ENCODE data around the gene GOPC.
A peak's percentile ranks its signal among the peaks of the same experiment; 100 is the strongest.

Gene GOPC

DNA sequence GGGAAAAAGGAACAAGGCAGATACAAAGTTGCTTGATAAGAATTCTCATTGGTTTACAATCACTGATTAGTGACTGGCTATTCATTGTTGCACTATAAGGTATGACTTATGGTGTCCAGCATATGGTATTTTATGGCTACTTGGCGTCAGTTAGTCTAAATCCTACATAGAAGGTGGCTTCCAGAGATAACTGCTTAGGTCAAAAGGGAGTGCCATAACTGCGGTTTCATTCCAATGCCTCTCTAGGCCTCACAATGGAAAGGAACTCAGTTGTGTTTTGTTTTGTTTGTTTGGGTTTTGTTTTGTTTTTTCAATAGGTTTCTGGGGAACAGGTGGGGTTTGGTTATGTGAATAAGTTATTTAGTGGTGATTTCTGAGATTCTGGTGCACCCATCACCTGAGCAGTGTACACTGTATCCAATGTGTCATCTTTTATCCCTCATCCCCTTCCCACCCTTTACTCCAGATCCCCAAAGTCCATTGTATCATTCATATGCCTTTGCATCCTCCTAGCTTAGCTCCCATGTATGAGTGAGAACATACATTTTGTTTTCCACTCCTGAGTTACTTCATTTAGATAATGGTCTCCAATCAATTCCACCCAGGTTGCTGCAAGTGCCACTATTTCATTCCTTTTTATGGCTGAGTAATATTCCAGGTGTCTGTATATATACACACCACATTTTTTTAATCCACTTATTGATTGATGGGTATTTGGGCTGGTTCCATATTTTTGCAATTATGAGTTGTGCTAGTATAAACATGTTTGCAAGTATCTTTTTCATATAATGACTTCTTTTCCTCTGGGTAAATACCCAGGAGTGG is 7.0 kb downstream of the GOPC start:
- DNase-seq: no peak

DNA sequence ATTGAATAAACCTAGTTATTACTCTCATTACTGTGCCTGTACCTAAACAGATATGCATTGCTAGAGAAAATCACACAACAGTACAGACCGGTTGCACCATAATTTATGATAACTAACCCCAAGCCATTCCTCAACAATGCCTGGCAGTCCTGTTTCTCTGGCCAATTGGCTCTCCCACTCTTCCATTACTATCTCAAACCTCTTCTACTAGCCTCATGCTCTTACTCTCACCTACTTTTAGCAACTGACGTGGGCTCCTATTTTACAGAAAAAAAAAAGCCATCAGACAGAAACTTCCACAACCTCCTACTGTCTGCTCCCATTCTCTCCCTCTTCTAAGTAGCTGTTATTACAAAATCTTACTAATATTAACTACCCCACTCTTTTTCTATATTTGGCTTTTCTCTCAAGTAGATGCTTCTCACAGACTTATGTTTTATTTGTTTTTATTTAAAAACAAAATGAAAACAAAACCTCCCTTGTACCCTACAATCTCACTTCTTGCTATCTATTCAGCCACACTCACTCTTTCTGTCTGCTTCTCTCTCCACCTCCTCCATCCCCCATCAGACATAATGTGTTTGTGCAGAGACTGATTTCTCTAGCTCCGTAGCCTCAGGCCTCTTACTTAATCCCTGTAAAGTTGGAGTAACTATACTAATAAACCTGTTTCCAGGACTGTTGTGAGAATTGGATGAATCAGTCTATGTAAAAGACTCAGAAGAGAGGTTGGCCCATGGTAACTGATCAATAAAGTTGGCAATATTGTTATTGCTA is 9.1 kb downstream of the GOPC start:
- DNase-seq: no peak

DNA sequence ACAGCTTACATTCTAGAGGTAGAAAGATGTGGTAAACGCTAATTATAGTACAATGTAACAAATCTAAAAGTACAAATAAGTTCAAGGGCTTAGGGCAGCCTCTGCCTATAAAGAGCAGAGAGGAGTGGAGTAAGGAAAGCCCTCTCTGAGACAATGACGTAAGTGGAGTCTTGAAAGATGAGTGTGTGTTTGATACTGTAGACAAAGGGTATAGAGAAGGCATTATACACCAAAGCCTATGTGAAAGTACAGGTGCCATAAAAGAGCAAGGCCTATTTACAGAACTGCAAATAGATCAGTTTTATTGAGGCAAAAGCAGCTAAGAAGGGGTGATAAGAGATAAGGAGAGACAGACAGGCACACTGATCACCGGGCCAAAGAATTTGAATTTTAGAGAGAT is 10.9 kb downstream of the GOPC start:
- no peak for DNase-seq

DNA sequence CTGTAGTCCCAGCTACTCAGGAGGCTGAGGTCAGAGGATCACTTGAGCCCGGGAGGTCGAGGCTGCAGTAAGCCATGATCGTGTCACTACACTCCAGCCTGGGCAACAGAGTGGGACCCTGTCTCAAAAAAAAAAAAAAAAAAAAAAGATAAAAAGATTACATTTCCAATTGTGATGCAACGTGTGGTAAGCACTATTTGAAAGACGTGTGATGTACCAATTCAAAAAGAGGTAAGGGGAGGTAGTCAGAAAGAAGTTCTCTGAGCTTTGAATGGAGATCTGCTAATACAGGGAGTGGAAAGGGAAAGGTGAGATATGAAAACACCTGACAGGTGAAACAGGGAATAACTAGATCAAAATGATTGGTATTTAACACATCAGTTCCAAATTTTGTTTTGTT is 11.9 kb downstream of the GOPC start:
- DNase-seq: no peak

DNA sequence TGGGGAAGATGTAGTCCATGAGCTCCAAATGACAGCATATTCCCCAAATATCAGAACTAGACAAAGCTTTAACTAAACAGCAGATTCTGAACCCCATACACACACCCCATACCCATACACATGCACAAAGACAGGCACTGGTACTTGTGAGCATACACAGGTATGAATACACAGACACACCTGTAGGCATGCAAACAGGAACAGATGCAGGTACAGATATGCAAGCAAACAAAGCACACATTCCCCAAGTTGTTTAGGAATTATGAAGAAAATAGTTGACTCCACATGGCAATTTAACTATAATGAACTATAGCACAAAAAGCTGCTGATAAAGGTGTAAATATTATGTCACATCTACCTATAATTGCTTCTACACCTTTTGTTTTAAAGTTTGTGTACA is 16.7 kb downstream of the GOPC start:
- DNase-seq: no peak

DNA sequence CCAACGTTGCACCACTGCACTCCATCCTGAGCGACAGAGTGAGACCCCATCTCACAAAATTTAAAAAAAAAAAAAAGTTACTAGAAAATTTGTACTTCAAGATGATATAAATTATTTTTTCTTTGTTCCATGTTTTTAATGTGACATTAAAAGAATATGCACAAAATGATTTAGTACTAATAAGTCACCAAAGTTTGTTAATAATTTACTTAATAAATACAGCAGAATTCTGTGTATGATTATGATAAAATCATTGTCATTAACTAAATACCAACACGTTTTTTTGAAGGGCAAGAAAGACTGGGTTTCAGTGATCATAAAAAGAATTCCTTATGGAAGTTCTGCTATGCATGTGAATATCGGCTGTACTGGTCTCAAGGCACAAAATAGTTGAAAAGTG is 28.1 kb downstream of the GOPC start:
- DNase-seq: no peak

DNA sequence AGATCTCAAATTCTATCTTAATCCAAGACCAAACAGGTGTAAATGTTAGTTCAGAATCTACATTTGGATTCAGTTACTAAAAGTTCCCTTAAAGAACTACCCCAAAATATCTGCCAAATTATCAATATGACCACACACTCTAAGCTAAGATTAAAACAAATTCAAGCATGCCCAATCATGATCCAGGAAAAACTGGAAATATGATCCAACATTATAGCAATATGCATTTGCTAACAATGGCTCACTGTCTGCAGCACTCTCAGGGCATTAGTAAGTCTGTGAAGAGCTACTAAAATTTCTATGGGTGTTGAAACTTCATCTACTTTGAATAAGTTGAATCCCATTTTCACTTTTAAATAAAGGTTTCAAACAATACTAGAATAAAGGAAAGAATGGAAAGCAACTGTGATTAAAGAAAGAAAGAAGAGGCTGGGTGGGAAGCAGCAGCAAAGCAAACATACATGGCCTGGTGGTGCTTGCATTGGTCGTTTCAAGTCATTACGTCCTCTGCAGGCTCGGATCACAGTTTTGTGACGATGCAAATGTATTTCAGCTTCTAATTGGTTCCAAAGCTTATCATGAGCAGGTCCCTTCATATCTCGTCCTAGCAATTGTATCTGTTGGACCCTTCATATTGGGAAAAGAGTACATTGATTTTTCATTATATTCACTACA is 29.2 kb downstream of the GOPC start:
- no peak for DNase-seq

DNA sequence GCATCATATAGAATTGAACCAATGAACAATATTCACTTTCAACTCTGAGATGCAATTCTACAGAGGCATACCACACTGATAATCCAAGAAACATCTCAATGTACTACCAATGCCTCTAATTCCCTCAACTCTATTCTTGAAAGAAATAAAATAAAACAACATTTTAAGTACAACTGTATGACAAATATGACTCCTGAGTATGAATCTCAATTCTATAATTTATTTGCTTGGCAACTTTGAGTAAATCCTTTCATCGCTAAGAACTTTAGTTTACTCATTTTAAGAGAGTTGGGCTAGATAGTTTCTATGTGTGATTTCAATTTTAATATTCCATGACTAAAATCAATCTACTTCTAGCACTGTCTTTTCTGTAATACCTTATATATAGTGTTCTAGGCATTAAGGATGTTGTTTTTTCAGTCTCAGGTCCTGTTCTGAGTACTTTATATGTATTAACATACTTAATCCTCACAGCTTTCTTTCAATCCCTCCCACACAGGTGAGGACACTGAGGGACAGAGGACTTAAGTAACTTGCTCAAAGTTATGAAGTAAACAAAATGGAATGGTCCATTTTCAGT is 33.4 kb downstream of the GOPC start:
- DNase-seq: no peak

DNA sequence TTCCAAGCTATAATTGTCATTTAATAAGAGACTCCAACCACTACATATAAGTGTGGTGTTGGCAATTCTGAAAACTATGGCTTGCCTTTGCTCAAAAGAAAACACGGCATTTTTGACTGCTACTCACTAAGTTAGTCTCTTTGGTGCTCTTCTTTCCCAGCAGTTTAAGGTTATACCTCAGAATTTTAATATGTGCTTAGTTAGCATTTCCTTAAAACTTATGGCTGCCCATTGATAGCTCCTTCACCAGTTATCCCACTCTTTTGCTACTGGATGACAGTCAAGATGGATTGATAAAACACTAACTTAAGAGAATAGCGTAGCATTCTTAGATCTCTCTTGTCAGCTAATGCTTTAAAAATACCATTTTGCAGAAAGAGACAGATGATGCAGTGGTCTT is 34.1 kb downstream of the GOPC start:
- no peak for DNase-seq

DNA sequence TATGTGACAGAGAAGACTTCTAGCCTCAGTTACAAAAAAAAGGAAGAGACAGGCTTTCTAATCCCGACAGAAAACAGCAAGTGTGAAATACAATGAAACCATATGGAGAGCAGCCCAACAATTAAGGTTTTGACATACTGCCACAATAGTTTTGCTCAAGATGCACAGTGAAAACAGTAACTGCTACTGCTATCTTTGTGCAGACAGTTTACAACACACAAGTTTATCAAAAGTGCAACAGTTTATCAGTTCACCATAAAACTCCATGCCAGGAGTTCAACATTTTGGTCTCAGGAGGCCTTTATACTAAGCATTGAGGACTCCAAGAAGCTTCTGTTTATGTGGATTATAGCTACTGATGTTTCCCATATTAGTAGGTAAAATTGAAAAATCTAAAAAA is 37.6 kb downstream of the GOPC start:
- DNase-seq: no peak

DNA sequence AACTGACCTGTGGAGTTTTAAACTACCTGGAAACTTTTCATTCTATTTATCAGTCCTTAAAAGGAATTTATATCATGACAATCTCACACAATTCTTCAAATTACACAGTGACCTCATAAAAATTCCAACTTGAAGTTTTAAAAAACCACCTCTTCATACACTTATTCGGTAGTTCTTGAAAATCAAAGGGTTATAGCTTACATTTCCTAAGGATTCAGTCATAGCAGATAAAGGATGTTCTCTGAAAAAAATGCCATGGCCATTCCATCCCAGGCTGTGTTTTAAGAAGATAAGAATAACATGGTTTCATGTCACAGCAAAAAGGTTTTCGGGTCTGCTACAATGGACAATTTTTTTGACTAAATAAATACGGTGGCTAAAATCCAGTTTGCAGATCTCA is 41.2 kb downstream of the GOPC start:
- no peak for DNase-seq

DNA sequence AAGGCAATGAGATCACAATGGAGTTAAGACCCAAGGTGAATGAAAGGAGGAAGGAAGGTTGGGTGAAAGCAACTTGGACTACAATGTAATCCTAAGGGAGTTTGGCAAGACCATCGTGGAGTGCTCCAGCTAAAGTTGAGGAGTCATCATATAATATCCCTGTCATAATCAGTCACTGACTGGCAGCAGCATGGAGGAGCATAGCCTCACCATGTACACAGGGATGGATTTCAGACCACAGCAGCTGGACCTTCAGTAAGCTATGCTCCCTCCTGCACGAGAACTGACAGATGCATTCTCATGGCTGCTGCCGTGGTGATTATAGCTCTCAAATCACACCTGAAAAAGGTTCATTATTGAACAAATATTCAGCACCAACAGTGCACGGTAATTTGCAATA is 43.0 kb downstream of the GOPC start:
- DNase-seq: no peak

DNA sequence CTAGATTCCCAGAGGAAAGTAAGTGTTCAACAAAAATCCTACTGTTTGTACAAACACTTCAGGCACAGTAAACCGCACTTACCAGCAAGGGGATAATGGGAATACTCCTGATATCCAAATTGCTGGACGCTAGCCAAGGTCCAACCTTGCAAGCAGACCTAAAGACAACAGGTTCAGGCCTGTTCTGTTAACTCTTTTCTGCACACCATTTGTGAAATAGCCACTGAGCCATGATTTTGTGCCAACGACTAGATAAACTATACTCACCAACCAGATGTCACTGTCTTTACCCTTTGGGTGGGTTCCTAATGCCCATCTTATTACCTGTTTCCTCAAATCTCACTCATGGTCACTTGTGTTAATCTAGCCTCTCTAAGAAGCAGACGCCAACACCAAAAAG is 43.5 kb downstream of the GOPC start:
- DNase-seq: no peak

DNA sequence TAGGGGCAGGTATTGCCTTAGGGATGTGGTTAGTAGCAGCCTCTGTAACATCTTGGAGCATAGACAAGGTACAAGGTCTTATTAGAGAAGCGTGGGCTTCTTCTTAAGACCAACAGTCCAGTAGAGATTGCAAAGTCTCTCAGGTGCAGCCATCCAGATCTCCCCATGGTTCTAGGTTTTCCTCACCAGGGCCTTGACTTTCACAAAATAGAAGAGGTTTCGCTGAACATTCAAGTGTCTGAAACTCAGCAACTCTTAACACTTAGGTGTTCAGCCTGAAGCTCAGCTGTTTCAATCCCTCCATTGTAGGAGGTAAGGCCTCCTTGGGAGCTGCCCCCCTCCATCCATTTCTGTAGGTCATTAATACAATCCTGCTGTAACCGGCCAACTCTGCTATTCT is 44.4 kb downstream of the GOPC start:
- no peak for DNase-seq

DNA sequence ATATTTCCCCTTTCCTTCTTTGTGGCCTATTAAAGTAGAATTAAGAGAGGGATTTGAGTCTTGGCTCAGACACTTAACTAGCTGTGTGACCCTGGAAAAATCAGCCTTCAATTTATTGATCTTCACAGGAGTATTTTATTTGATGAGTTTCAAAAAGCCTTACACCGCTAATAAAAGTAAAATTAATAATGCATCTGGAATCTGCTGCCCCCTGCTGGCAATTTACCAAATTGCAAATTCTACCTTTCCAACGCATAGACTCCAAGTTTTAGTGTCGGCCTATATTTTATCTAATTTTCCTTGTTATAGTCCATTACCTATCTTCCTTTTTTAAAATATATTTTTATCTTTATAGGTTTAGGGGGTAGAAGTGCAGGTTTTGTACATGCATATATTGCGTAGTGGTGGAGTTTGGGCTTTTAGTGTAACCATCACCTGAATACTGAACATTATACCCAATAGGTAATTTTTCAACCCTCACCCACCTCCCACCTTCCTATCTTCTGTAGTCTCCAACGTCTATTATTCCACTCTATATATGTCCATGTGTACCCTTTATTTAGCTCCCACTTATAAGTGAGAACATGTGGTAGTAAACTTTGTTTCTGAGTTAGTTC is 46.3 kb downstream of the GOPC start:
- peak; percentile 57 for DNase-seq

DNA sequence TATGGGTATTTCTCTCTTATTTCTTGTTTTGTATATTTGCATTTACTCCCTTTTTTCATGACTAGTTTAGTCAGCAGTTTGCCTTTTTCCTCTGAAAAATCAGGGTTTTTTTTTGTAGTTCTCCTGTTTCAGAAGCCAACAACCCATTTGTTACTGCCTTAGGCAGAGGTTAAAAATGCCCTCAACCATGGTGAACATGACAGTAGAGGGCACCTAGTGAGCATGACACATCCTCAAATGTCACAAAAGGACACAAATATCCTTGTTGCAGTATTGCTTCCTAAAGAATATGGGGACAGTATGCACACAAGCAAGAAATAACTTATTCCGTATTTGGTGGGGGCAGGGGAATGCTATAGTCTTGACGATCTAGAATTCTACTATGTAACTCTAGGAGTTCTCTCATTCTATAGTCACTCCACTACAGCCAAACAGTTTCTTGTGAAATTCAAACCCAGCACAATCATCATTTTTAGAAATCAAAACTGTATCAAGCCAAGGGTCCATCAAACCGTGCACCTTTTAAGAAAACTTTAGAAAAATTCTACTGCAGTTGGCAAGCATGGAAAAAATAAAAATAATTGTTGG is 47.0 kb downstream of the GOPC start:
- no peak for DNase-seq

DNA sequence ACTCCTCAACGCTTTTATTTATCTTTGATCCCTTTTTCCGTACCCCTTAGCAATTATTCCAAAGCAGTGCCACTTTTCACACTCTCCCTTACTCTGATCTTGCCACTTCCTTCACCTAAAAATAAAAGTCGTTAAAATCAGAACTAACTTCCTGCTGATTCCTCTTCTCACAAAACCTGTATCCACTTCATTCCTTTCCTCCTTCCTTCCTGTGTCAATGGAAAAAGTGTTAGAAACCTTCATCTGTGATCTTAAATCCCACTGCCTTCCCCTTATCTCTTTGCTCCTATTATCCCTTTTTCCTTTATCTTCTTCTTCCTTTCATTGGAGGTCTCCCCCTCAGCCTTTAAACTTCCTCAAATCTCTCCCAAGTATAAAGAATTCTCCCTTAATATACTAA is 49.2 kb downstream of the GOPC start:
- no peak for DNase-seq

DNA sequence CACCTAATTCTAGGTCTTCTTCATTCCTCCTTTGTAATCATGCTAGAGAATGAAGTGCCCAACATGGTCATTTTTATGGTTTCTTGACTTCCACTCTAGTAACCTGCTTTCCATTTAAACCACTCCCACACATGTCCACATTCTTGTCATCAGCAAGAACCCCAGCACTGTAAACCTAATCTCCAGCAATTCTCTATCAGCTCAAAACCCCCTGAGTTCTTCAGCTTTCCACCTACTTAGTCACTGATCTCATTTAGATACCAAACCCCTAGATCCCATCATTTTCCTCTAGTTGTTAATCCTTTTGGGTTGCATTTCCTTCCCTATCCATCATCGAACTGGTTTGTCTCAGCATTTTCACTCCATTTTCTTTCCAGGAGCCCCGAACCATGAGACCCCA is 49.7 kb downstream of the GOPC start:
- DNase-seq: no peak

DNA sequence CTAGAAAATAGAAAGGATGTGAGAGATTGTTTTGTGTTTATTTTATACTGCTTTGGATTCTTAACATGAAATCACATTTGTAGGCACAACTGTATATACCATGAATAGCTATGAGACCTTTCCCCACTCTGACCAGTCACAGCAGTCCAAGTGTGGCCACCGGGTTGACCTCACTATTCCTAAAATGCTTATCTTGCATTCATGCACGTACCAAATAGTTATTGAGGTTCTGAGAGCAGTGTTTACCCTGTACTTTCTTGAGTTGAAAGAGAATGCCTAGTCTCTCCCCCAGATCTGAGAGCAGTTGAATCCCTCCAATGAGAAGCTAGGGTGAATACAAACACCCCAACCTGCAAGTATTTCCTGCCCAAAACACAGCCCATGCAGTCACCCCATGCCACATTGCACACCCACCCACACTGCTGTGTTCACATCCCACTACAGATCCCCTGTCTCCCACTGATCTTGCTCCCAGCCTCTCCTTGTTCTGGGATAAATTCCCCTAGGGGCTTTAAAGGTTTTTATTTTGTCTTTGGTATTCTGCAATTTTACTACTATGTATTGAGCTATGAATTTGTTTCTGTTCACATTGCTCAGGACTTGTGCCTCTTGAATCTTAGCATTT is 51.6 kb downstream of the GOPC start:
- DNase-seq: no peak

DNA sequence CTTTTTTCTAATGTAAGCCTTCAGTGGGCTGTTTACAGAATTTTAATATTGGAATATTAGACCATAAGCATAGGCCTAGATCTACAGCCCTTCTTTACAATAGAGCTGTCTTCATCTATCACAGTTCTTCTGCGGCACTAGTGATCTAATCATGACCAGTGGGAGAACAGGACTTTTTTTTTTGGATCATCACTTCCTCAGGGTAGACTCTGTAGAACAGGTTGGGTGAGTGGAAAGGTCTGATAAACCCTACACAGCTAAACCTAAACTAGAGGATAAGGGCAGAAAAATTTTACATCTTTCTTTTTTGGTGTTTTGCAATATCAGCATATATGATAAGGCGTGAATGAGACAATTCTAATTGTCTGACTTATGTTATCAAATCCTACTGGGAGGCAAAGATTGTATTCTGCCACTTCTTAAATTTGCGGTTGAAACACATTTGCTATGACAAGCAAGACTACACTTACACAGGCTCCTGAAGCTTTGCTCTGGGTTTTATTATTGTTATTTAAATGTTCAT is 52.2 kb downstream of the GOPC start:
- no peak for DNase-seq

DNA sequence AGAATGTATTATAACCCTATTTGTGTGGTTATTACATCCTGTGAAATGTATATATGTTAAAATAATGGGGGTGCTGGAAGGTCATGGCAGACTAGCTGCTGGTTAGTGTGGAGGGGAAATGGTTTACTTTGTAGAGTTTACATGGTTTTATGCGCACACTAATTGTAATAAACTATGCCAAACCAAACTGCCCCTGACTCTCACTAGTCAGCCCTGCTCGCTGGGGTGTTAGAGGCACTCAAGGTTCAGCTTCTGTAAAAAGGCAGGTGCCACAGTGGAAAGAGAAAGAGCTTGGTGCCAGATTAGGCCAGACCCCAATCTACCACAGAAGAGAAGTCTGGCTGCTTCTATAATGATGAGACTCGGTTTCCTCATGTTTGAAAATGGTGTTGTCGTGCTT is 52.7 kb downstream of the GOPC start:
- DNase-seq: no peak

DNA sequence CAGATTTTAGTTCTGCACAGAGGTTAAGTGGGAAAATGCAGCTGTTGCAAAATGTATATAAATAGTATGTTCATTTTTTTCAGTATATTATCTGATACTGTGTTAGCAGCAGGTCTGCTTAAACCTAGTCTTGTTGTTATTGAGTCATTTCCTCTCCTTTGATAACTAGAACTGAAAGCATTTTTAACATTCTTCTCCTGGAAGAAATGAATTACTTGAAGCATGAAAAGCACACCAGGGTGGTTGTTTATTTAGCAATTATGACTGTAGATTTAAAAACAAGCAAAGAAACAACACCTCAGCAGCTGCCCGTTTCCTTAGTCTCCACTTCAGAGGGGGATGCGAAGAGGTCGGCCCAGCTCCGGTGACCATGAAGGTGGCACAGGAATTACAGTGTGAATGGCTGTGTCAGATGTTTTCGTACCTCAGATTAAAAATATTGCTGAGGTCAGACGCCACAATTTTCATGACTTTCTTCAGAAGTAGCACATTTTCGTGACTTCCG is 53.5 kb downstream of the GOPC start:
- peak; percentile 26 for DNase-seq

Data from stimulated activated CD4-positive, alpha-beta T cell treated with anti-CD3 and anti-CD28 coated beads, Interleukin-15, amount 100 ng/mL, for 24 hours (primary cell).